Vagina (tissue), 2 donors: ENCODE results near the gene LENG8.
"Not testable (repeated sequence)": the region's sequence is repeated elsewhere in the genome, so short reads cannot be mapped to it uniquely, and the experiment has no call there.

Experiments used
- POLR2A ChIP-seq, 2 donors: fragments of 450-650 bp; IDR thresholded peaks; one replicate each; pipeline ENCODE4 v1.6.1; 2017; ENCODE audit warnings: antibody characterized with exemption in 2 of 2, mild to moderate bottlenecking in 2 of 2, moderate library complexity in 2 of 2
- POLR2AphosphoS5 ChIP-seq, 2 donors: sonication (generic); formaldehyde crosslinking; IDR thresholded peaks; one replicate each; pipeline ENCODE4 v1.9.0; 2017; ENCODE audit warnings: antibody characterized with exemption in 2 of 2, mild to moderate bottlenecking in 2 of 2, low read depth in 1 of 2; ENCODE audit not compliant: insufficient read depth in 1 of 2
- TF ChIP-seq, protein P1 (sequence below), 3 experiments: fragments of 450-650 bp in 2 of 3; fragments of 200-600 bp in 1 of 3; sonication (generic) in 1 of 3; IDR thresholded peaks; one replicate each; pipeline ENCODE4 v1.5.1; 2017 to 2019; ENCODE audit warnings: antibody characterized with exemption in 3 of 3, mild to moderate bottlenecking in 2 of 3, moderate library complexity in 2 of 3

DNA sequence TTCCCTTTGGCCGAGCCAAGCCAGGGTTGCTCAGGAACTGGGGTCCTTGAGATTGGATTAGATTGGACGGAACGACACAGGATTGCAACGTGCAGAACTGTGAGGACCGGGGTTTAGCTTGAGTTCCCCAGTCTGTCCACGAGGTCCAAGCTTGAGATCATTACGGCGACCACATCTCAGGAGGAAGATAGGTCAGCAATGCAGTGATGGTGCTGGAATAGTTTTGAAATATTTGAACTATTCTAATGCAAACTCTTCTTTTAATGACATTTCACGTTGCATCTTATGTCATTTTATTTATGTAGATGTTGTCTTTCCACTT lies 49.4 kb downstream of the LENG8 start:
- TF ChIP-seq, protein P1, sequence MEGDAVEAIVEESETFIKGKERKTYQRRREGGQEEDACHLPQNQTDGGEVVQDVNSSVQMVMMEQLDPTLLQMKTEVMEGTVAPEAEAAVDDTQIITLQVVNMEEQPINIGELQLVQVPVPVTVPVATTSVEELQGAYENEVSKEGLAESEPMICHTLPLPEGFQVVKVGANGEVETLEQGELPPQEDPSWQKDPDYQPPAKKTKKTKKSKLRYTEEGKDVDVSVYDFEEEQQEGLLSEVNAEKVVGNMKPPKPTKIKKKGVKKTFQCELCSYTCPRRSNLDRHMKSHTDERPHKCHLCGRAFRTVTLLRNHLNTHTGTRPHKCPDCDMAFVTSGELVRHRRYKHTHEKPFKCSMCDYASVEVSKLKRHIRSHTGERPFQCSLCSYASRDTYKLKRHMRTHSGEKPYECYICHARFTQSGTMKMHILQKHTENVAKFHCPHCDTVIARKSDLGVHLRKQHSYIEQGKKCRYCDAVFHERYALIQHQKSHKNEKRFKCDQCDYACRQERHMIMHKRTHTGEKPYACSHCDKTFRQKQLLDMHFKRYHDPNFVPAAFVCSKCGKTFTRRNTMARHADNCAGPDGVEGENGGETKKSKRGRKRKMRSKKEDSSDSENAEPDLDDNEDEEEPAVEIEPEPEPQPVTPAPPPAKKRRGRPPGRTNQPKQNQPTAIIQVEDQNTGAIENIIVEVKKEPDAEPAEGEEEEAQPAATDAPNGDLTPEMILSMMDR (IDR thresholded peaks at IDR 0.05), result not testable (repeated sequence)
- not testable (repeated sequence) for TF ChIP-seq POLR2A (IDR thresholded peaks at IDR 0.05); POLR2AphosphoS5 (IDR thresholded peaks at IDR 0.05; ENCODE audit: insufficient read depth in 1 of 2, low read depth in 1 of 2)
